ENCODE results near the gene ABLIM2. TPM values are rescaled to one million over a fixed set of nuclear protein-coding genes. Genes with fewer than 3 reads are reported as not detected.

The ABLIM2 gene
- total and polyA plus RNA-seq, 4 experiments from 2014 or later: 0.44 to 7.9 (median 3.8) TPM

DNA sequence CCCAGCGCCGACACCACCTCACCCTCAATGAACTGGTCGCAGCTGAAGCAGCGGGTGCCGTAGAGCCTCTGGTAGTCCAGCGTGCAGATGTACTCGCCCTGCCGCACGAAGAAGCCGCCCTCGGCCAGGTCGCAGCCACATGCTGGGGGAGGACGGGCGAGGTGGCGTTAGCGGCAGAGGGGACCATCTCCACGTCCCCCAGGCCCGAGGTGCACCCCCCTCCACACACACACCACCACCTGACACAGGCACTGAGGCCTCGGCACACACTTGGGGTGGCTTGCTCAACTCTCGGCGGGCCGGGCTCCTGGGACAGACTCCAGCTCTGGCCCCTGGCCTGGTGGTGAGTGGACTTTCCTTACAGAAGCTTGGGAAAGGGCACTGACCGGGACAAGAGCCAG lies 61.5 kb downstream of the ABLIM2 start:
- H3K27ac ChIP-seq (ENCODE audit: low read depth, low read length): no peak overlapping the region
- H3K36me3 ChIP-seq (ENCODE audit: insufficient read depth, low read length): no peaks in the 10 kb centered on the region
- peaks cover 2 to 31% (median 23%) of the 10 kb centered on the region in 8 donors for H3K9me3 Mint-ChIP-seq
- no peak for DNase-seq
- H3K27ac Mint-ChIP-seq: no peak overlapping the region
- ChIA-PET CTCF (ENCODE audit: partially characterized antibody) (no interaction called here), POLR2A (ENCODE audit: partially characterized antibody) (no interaction called here)
- H3K9me3 ChIP-seq (ENCODE audit: control insufficient read depth in 1 of 2, low read length in 2 of 2): peaks cover 0 to 7% of the 10 kb centered on the region in 2 donors
- H3K36me3 Mint-ChIP-seq: peaks cover 4 to 20% of the 10 kb centered on the region in 2 donors
- H3K4me1 ChIP-seq (ENCODE audit: insufficient read depth, low read length): no peaks in the 10 kb centered on the region
- intact Hi-C loops (cut with micrococcal nuclease): no loop called here
- no peak overlapping the region for H3K4me3 Mint-ChIP-seq
- no peaks in the 10 kb centered on the region for H3K4me1 Mint-ChIP-seq
- no peaks in the 10 kb centered on the region for H3K27me3 Mint-ChIP-seq
- no peaks in the 10 kb centered on the region for H3K27me3 ChIP-seq (ENCODE audit: insufficient read depth, low read length)
- no peak overlapping the region for H3K4me3 ChIP-seq (ENCODE audit: low read length in 2 of 2)

DNA sequence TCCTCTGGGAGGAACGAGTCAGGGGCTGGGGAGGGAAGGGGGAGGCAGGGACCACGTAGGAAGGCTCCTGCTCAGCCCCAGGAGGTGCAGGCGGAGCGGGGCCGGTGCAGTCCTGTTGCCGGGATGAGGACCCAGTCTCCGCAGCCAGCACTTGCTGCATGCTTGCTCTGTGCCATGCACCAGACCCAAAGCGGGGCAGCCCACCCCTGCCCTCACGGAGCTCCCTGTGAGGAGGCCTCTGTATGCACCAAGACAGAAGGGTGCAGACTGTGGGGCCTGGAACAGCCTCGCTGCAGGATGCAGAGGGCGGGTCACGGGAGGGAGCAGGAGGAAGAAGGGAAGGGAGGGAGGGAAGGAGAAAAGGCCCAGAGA lies 61.9 kb downstream of the ABLIM2 start:
- Mint-ChIP-seq H3K27me3 (no peaks in the 10 kb centered on the region), H3K27ac (no peak overlapping the region), H3K4me3 (no peak overlapping the region), H3K4me1 (no peaks in the 10 kb centered on the region), H3K9me3 (peaks cover 2 to 32% (median 23%) of the 10 kb centered on the region in 8 donors), H3K36me3 (peaks cover 4 to 20% of the 10 kb centered on the region in 2 donors)
- Histone ChIP-seq H3K9me3 (ENCODE audit: control insufficient read depth in 1 of 2, low read length in 2 of 2) (peaks cover 0 to 7% of the 10 kb centered on the region in 2 donors), H3K36me3 (ENCODE audit: insufficient read depth, low read length) (no peaks in the 10 kb centered on the region), H3K4me3 (ENCODE audit: low read length in 2 of 2) (no peak overlapping the region), H3K4me1 (ENCODE audit: insufficient read depth, low read length) (no peaks in the 10 kb centered on the region), H3K27ac (ENCODE audit: low read depth, low read length) (no peak overlapping the region), H3K27me3 (ENCODE audit: insufficient read depth, low read length) (no peaks in the 10 kb centered on the region)
- ChIA-PET CTCF (ENCODE audit: partially characterized antibody) (no interaction called here), POLR2A (ENCODE audit: partially characterized antibody) (no interaction called here)
- intact Hi-C loops (cut with micrococcal nuclease): no loop called here
- no peak for DNase-seq

DNA sequence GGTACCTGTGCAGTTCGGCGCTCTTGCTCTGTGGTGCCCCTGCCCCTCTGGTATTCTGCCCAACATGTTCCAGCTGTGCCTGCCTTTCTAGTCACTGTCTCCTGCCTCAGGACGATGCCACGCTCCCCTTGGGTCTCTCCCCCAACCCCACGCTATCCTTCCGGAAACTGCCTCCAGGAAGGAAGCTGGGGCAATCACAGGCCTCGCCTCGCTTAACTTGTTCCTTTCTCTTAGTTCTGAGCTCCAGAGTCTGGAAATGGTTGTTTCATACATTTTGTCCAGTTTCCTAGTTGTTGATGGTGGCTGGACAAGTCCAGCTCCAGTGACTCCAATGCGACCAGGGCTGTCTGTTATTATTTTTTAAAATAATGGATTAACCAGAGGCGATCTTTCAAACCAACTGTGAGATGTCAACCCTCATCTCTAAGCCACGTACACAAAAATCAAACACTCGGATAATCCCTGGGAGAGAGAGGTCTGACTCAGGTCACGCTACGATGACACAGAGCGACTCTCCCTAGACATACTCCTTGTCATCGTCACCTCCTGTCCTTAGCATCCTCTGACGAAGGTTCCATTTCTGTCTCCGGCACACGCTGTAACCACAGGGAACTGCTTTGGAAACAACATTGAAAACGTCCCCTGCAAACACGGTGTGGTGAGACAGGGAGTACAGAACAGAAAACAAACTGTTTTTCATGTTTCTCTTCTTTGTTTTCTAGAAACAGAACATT lies 62.5 kb downstream of the ABLIM2 start:
- Histone ChIP-seq H3K4me3 (ENCODE audit: low read length in 2 of 2) (no peak overlapping the region), H3K9me3 (ENCODE audit: control insufficient read depth in 1 of 2, low read length in 2 of 2) (peaks cover 0 to 7% of the 10 kb centered on the region in 2 donors), H3K27ac (ENCODE audit: low read depth, low read length) (no peak overlapping the region), H3K36me3 (ENCODE audit: insufficient read depth, low read length) (no peaks in the 10 kb centered on the region), H3K27me3 (ENCODE audit: insufficient read depth, low read length) (no peaks in the 10 kb centered on the region), H3K4me1 (ENCODE audit: insufficient read depth, low read length) (no peaks in the 10 kb centered on the region)
- Mint-ChIP-seq H3K4me3 (no peak overlapping the region), H3K27ac (no peak overlapping the region), H3K9me3 (peaks cover 2 to 32% (median 23%) of the 10 kb centered on the region in 8 donors), H3K27me3 (no peaks in the 10 kb centered on the region), H3K4me1 (no peaks in the 10 kb centered on the region), H3K36me3 (peaks cover 4 to 20% of the 10 kb centered on the region in 2 donors)
- POLR2A ChIA-PET (ENCODE audit: partially characterized antibody): no interaction called here
- CTCF ChIA-PET (ENCODE audit: partially characterized antibody): no interaction called here
- intact Hi-C loops (cut with micrococcal nuclease): no loop called here
- no peak for DNase-seq

DNA sequence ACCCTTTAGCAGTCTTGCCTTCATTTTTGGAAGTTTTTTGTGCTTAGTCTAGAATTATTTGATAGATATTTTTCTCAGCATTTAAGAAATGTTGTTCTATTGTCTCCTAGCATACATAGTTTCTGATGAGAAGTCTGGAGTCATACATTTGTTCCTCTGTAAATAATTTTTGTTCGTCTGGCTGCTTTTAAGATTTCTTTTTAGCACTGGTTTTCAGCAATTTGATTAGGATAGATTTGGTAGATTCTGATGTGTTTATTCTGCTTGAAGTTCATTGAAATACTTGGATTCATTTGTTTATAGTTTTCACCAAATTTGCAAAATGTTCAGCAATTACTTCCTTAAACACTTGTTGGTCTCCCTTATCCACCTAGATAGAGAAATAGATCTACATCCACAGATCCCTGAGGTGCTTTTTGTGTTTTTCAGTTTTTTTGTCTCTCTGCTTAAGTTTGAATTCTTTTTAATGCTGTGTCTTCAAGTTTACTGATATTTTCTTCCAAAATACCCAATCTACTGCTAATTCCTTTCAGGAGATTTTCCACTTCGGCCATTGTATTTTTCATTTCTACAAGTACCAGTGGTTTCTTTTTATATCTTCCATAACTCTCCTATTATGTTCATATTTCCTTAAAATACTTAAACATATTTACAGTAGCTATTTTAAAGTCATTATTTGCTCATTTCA lies 64.9 kb downstream of the ABLIM2 start:
- H3K36me3 Mint-ChIP-seq: peaks cover 4 to 16% of the 10 kb centered on the region in 2 donors

DNA sequence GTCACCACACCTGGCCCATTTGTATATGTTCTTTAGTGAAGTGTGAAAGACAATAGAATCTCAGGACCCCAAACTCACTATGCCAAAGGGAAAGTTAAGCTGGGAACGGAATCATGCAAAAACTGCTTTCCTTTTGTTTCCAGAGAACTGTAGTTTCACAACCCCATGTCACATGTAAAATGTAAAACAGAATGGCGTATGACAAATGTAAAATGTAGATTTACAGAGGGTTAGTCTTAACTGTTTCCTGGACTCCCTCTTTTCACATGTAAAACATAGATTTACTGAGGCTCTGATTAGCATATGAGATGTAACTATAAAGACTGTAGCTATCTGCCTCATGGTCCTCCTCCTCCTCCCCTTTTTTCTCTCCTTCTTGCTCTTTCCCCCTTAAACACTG lies 66.3 kb downstream of the ABLIM2 start:
- peaks cover 2 to 32% (median 23%) of the 10 kb centered on the region in 8 donors for H3K9me3 Mint-ChIP-seq
- Histone ChIP-seq H3K4me3 (ENCODE audit: low read length in 2 of 2) (no peak overlapping the region), H3K27ac (ENCODE audit: low read depth, low read length) (no peak overlapping the region), H3K4me1 (ENCODE audit: insufficient read depth, low read length) (no peaks in the 10 kb centered on the region), H3K9me3 (ENCODE audit: control insufficient read depth in 1 of 2, low read length in 2 of 2) (peaks cover 0 to 7% of the 10 kb centered on the region in 2 donors), H3K36me3 (ENCODE audit: insufficient read depth, low read length) (no peaks in the 10 kb centered on the region), H3K27me3 (ENCODE audit: insufficient read depth, low read length) (no peaks in the 10 kb centered on the region)
- H3K4me1 Mint-ChIP-seq: no peaks in the 10 kb centered on the region
- intact Hi-C loops (cut with micrococcal nuclease): no loop called here
- no peak for DNase-seq
- ChIA-PET CTCF (ENCODE audit: partially characterized antibody) (no interaction called here), POLR2A (ENCODE audit: partially characterized antibody) (no interaction called here)
- no peak overlapping the region for H3K4me3 Mint-ChIP-seq
- peaks cover 4 to 16% of the 10 kb centered on the region in 2 donors for H3K36me3 Mint-ChIP-seq
- H3K27me3 Mint-ChIP-seq: no peaks in the 10 kb centered on the region
- no peak overlapping the region for H3K27ac Mint-ChIP-seq

More for the DNA sequence above, 64.9 kb downstream of the ABLIM2 start:
- DNase-seq: no peak
- Mint-ChIP-seq H3K9me3 (peaks cover 2 to 32% (median 23%) of the 10 kb centered on the region in 8 donors), H3K4me1 (no peaks in the 10 kb centered on the region), H3K27me3 (no peaks in the 10 kb centered on the region), H3K27ac (no peak overlapping the region), H3K4me3 (no peak overlapping the region)
- Histone ChIP-seq H3K27ac (ENCODE audit: low read depth, low read length) (no peak overlapping the region), H3K9me3 (ENCODE audit: control insufficient read depth in 1 of 2, low read length in 2 of 2) (peaks cover 0 to 7% of the 10 kb centered on the region in 2 donors), H3K27me3 (ENCODE audit: insufficient read depth, low read length) (no peaks in the 10 kb centered on the region), H3K36me3 (ENCODE audit: insufficient read depth, low read length) (no peaks in the 10 kb centered on the region), H3K4me1 (ENCODE audit: insufficient read depth, low read length) (no peaks in the 10 kb centered on the region), H3K4me3 (ENCODE audit: low read length in 2 of 2) (no peak overlapping the region)
- ChIA-PET POLR2A (ENCODE audit: partially characterized antibody) (no interaction called here), CTCF (ENCODE audit: partially characterized antibody) (no interaction called here)
- intact Hi-C loops (cut with micrococcal nuclease): no loop called here

DNA sequence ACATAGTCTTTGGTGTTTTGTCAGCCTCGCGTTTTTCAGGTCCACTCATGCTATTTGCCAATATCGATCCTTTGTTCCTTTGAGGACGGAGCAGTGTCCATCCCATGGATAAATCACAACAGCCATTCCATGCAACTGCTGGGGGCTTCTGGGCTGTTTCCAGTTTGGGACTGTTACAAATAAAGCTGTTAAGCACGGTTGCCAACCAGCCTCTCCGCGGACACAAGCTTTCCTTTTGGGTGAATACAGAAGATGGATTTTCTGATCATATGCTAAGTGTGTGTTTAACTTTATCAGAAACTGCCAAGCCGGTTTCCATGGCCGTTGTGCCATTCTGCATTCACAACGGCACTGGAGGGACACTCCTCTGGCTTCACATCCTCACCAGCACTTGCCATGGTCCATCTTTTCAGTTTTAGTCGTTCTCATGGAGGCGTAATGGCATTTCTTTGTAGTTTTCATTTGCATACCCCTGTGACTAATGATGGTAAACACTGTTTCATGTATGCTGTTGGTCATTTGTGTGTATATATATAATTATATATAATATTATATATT lies 67.8 kb downstream of the ABLIM2 start:
- Histone ChIP-seq H3K27me3 (ENCODE audit: insufficient read depth, low read length) (no peaks in the 10 kb centered on the region), H3K27ac (ENCODE audit: low read depth, low read length) (no peak overlapping the region), H3K36me3 (ENCODE audit: insufficient read depth, low read length) (no peaks in the 10 kb centered on the region), H3K4me3 (ENCODE audit: low read length in 2 of 2) (no peak overlapping the region), H3K4me1 (ENCODE audit: insufficient read depth, low read length) (no peaks in the 10 kb centered on the region), H3K9me3 (ENCODE audit: control insufficient read depth in 1 of 2, low read length in 2 of 2) (peaks cover 0 to 7% of the 10 kb centered on the region in 2 donors)
- DNase-seq: no peak
- POLR2A ChIA-PET (ENCODE audit: partially characterized antibody): no interaction called here
- Mint-ChIP-seq H3K9me3 (peaks cover under 1 to 29% (median 20%) of the 10 kb centered on the region in 8 donors), H3K27ac (peak overlapping the region in 1 of 7 donors; percentile 42), H3K4me3 (no peak overlapping the region), H3K36me3 (peaks cover 2 to 13% of the 10 kb centered on the region in 2 donors), H3K4me1 (no peaks in the 10 kb centered on the region), H3K27me3 (no peaks in the 10 kb centered on the region)
- CTCF ChIA-PET (ENCODE audit: partially characterized antibody): interaction anchor here (0.6 kb wide), 1 partner anchor 313 kb away, joined by 3 read pairs; no protein-coding TSS in a partner anchor
- intact Hi-C loops (cut with micrococcal nuclease): no loop called here

DNA sequence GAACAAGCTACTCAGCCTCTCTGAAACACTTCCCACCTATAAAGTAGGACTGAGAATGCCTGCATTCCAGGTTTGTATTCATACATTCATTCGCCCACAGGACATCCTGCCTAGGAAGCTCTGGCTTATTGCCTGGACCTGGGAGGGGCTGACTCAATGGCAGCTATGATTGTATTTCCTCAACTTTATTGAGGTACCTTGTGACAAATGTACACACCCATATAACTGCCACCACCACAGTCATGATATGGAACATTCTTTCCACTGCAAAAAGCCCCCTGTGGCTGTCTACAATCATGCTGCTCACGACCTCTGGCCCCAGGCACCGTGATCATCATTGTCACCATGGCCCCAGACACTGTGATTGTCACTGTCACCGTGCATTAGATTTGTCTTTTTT lies 68.3 kb downstream of the ABLIM2 start:
- Histone ChIP-seq H3K4me1 (ENCODE audit: insufficient read depth, low read length) (no peaks in the 10 kb centered on the region), H3K27ac (ENCODE audit: low read depth, low read length) (no peak overlapping the region), H3K27me3 (ENCODE audit: insufficient read depth, low read length) (no peaks in the 10 kb centered on the region), H3K4me3 (ENCODE audit: low read length in 2 of 2) (no peak overlapping the region), H3K36me3 (ENCODE audit: insufficient read depth, low read length) (no peaks in the 10 kb centered on the region), H3K9me3 (ENCODE audit: control insufficient read depth in 1 of 2, low read length in 2 of 2) (peaks cover 0 to 7% of the 10 kb centered on the region in 2 donors)
- peaks cover 0 to 25% (median 16%) of the 10 kb centered on the region in 8 donors for H3K9me3 Mint-ChIP-seq
- intact Hi-C loops (cut with micrococcal nuclease): no loop called here
- H3K27me3 Mint-ChIP-seq: no peaks in the 10 kb centered on the region
- no peak overlapping the region for H3K4me3 Mint-ChIP-seq
- ChIA-PET CTCF (ENCODE audit: partially characterized antibody) (interaction anchor here (0.6 to 0.7 kb wide), 2 partner anchors 141 to 314 kb away, joined by 3 read pairs; no protein-coding TSS in a partner anchor), POLR2A (ENCODE audit: partially characterized antibody) (no interaction called here)
- H3K27ac Mint-ChIP-seq: peak overlapping the region in 1 of 7 donors; percentile 42
- H3K4me1 Mint-ChIP-seq: no peaks in the 10 kb centered on the region
- DNase-seq: peak in 1 of 5 donors; percentile 2
- peaks cover 2 to 9% of the 10 kb centered on the region in 2 donors for H3K36me3 Mint-ChIP-seq

All from CD4-positive, alpha-beta memory T cell (primary cell).